Urinary bladder (tissue), 4 donors: ENCODE results near the gene DDX39B. TPM values are rescaled to one million over a fixed set of nuclear protein-coding genes. Genes with fewer than 3 reads are reported as not detected.
"Not testable (repeated sequence)": the region's sequence is repeated elsewhere in the genome, so short reads cannot be mapped to it uniquely, and the experiment has no call there.

ENCODE experiments used
- DNase-seq: peaks from one replicate; pipeline ENCODE4 v3.0.0-alpha.2; 2015; ENCODE audit errors: extremely low spot score
- H3K27ac ChIP-seq: one replicate; pipeline ENCODE4 v1.5.1; 2013; ENCODE audit warnings: low read depth, mild to moderate bottlenecking, moderate library complexity
- H3K36me3 ChIP-seq: one replicate; pipeline ENCODE4 v1.6.1; 2013; ENCODE audit warnings: mild to moderate bottlenecking, moderate library complexity; ENCODE audit not compliant: insufficient read depth
- H3K4me1 ChIP-seq: one replicate; pipeline ENCODE4 v1.6.1; 2013; ENCODE audit warnings: mild to moderate bottlenecking, moderate library complexity; ENCODE audit not compliant: insufficient read depth
- H3K4me3 ChIP-seq: one replicate; pipeline ENCODE4 v1.5.1; 2013; ENCODE audit warnings: low read depth, low read length
- WGBS: extraction: QIAGEN DNeasy Blood & Tissue Kit; methylation state at CpG from one replicate; pipeline ENCODE4 v1.1.7; 2013; 5-methylcytosine and 5-hydroxymethylcytosine counted together
- polyA plus RNA-seq: library from polyadenylated mRNA; stranded (reverse); fragments of 200-250 nt; gene quantifications from one replicate; pipeline ENCODE4 v1.2.3, GENCODE V29; 2013
- total RNA-seq: library from RNA; depleted of rRNA; stranded (reverse); fragments of >200 nt; gene quantifications from one replicate; pipeline ENCODE4 v1.2.3, GENCODE V29; 2014
- donor health status: healthy with polysubstance abuse.
- donor health status: healthy.

DDX39B gene
- total and polyA plus RNA-seq, 2 donors = 271 to 285 TPM

GRCh38 chr6:31510007-31510406 is 31.8 kb downstream of the DDX39B start:
- Histone ChIP-seq H3K4me1 (no peaks in the 10 kb centered on the region), H3K27ac (no peak overlapping the region), H3K36me3 (no peaks in the 10 kb centered on the region), H3K4me3 (no peak overlapping the region)
- WGBS = 56% methylated on average over 4 of the region's 4 CpGs
- DNase-seq = no peak

DNA sequence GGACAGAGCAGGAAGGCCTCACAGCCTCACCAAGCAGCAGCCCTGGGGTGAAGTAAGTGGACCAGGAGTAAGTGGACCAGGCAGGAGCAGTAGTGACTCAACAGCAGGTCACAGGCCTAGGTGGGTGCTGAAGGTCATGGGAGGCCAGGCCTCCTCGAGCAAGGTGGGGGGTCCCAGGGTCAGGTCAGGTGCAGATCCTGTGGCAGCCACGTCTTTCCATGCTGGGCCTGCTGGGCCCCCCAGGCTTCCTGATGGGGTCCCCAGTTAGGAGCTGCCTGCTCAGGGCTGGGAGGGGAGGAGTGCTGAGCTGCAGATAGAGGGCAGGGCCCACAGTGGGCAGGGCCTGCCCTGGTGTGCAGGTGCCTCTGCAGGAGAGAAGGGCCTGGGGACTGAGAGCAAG is 32.8 kb downstream of the DDX39B start:
- H3K4me3 ChIP-seq, H3K36me3 ChIP-seq, H3K4me1 ChIP-seq, DNase-seq, H3K27ac ChIP-seq: not testable (repeated sequence)
- WGBS = 43% methylated on average over 2 of the region's 2 CpGs

- H3K36me3 ChIP-seq = no peaks in the 10 kb centered on the region
- H3K27ac ChIP-seq = no peak overlapping the region
- no peak for DNase-seq
- no peak overlapping the region for H3K4me3 ChIP-seq
- no peaks in the 10 kb centered on the region for H3K4me1 ChIP-seq
Measured at GRCh38 chr6:31502586-31502985, 39.2 kb downstream of the DDX39B start.

- 82% methylated on average over 1 of the region's 2 CpGs for WGBS
- H3K27ac ChIP-seq, DNase-seq: not testable (repeated sequence)
Measured at GRCh38 chr6:31499648-31500047, 42.2 kb downstream of the DDX39B start.

GRCh38 chr6:31498748-31499147 is 43.1 kb downstream of the DDX39B start:
- no peak for DNase-seq
- H3K36me3 ChIP-seq = no peaks in the 10 kb centered on the region
- WGBS = 7% methylated on average over 21 of the region's 21 CpGs
- no peaks in the 10 kb centered on the region for H3K4me1 ChIP-seq
- H3K4me3 ChIP-seq = no peak overlapping the region
- no peak overlapping the region for H3K27ac ChIP-seq

More at GRCh38 chr6:31499648-31500047, 42.2 kb downstream of the DDX39B start:
- not testable (repeated sequence) for H3K4me3 ChIP-seq, H3K4me1 ChIP-seq, H3K36me3 ChIP-seq

DNA sequence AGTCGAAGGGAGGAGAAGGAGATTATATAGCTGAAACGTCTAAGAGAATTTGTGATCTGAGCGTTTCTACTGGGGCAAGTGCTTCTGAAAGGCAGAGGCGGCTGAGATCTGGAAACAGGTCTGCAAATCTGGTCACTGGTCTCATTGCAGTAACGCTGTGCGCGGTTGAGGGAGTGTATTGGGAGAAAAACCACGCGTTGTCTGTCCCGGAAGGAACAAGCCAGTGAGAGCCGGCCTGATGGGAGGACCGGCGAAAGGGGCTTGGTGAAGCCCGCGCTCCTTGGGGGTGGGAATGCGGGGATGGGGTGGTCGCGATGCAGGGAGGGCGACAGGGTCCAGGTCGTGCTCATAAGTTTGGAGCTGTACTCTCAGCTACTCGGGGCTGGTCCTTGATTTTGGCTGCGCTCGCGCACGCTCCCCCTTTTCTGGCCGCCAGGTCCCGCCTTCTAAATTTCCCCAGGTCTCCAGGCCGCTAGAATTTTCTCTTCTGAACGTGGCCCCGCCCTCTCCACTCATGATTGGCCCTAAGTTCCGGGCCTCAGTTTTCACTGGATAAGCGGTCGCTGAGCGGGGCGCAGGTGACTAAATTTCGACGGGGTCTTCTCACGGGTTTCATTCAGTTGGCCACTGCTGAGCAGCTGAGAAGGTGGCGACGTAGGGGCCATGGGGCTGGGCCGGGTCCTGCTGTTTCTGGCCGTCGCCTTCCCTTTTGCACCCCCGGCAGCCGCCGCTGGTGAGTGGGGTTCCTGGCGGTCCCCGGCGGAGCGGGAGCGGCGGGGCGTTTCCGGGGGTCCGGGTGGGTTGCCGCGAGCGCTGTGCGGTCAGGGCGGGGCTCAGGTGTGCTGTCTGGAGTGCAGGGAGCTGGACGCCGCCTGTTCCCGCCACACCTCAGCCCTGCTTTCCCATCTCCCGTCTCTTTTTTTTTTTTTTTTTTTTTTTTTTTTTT is 44.0 kb downstream of the DDX39B start, which contains the start of gene MICB:
Gene MICB (plus strand): TSS at position 615 of the 946 bp plus-strand sequence. CDS start 49 bp downstream, at position 664.
- Histone ChIP-seq H3K36me3 (no peaks in the 10 kb centered on the region), H3K4me1 (no peaks in the 10 kb centered on the region), H3K27ac (peak within 1 kb of the TSS; percentile 50), H3K4me3 (peak within 1 kb of the TSS; percentile 63)
- WGBS = 1% methylated on average over 64 of the region's 64 CpGs
- DNase-seq = no peak

- not testable (repeated sequence) for H3K27ac ChIP-seq, H3K36me3 ChIP-seq, H3K4me3 ChIP-seq, H3K4me1 ChIP-seq, DNase-seq
- WGBS = 63% methylated on average over 4 of the region's 4 CpGs
Measured at GRCh38 chr6:31496826-31497225, 45.0 kb downstream of the DDX39B start.

DNA sequence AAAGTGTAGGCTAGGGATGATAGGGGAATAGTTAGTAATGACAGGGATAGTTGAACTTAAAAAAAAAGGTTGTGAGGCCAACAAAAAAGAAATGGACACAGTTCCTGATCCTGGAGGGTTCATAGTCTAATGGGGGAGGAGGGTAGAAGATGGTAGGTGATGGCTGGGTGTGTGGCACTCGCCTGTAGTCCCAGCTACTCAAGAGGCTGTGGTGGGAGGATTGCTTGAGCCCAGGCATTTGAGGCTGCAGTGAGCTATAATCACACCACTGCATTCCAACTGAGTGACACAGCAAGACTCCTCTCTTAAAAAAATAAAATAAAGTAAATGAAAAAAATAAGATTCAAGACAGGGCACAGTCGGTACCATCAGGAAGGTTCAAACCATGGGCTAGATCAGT is 46.2 kb downstream of the DDX39B start:
- 76% methylated on average over 2 of the region's 2 CpGs for WGBS
- H3K27ac ChIP-seq = no peak overlapping the region
- H3K4me1 ChIP-seq = no peaks in the 10 kb centered on the region
- no peak overlapping the region for H3K4me3 ChIP-seq
- DNase-seq = no peak
- no peaks in the 10 kb centered on the region for H3K36me3 ChIP-seq

DNA sequence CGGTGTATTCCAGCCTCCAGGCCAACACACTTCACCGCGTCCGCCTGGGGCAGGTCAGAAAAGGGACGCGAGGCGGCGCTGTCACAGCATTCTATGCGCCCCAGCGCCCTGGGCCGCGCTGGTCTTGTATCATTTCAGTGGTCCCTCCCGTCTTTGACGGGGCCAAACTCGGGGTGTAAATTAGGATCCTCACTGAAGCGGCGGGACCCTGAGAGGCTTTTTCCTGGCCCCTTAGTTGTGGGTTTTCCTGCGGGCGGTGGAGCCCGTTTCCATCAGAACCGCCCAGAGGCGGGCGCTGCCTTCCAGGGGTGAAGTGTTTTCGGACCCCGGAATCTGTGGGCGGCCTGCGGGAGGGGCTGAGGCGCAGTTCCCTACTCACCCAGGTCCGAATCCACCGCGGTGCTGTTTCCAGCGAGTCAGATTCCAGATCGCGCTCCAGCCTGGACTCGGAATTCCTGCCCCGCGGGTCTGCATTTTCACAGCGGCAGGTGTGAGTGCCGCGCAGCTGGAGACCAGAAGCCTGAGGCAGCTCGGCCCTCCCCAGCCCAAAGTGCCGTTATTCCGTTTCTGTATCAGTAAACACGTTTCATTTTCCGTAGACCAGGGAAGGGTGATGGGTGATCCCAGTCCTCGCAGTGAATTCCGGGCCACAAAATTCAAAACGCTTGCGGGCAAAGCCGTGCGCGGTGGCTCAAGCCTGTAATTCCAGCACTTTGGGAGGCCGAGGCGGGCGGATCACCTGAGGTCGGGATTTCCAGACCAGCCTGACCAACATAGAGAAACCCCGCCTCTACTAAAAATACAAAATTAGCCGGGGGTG is 47.7 kb downstream of the DDX39B start:
- H3K4me3 ChIP-seq = peak overlapping the region; percentile 50
- no peaks in the 10 kb centered on the region for H3K4me1 ChIP-seq
- under 1% methylated on average over 58 of the region's 58 CpGs for WGBS
- peak overlapping the region; percentile 57 for H3K27ac ChIP-seq
- no peak for DNase-seq
- no peaks in the 10 kb centered on the region for H3K36me3 ChIP-seq

DNA sequence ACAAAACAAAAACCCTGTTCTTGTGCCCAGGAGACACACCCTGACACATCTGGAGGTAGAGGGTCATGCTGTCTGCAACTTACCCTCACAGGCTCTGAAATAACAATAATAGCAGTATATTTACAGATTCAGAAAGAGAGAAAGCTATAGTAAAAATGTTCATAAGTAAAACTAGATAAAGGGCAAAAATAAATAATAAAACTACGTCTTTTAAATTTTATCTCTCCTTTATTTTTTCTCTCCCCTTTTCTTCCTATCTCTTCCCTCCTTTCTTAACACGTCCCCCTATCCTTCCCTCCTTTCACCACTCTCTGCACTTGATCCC is 48.3 kb downstream of the DDX39B start:
- not testable (repeated sequence) for H3K4me1 ChIP-seq
- H3K4me3 ChIP-seq = peak overlapping the region; percentile 50
- 4% methylated on average over 2 of the region's 2 CpGs for WGBS

DNA sequence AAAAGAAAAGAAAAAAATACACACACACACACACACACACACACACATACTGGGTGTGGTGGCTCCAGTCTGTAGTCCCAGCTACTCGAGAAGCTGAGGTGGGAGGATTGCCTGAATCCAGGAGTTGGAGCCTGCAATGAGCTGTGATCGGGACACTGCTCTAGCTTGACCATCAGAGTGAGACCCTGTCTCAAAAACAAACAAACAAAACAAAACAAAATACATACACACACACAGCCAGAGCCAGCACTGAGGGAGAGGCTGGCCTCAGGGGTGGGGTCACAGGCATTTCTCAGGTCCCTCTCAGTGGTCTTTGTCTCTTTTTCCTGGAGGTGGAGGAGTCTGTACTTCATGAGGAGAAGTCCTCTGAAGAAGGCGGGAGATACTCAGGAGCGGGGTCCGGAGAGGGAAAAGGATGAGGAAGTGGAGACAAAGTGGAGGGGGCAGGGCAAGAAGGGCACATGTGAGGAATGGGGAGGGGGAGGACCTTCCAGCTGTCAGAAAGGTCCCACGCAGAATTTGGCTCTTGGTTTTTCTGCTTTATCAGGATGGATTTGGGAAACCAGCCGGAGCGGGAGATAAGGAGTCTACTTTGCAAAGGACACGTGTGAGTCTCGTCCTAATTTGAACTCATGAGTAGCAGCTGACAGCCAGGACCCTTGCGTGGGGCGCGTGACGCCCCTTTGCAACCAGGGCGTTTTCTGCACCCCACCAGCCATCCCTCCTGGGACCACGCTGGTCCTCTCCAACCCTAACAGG is 51.5 kb downstream of the DDX39B start:
- 54% methylated on average over 16 of the region's 16 CpGs for WGBS
- DNase-seq = no peak
- Histone ChIP-seq H3K4me1 (no peaks in the 10 kb centered on the region), H3K27ac (no peak overlapping the region), H3K36me3 (no peaks in the 10 kb centered on the region), H3K4me3 (no peak overlapping the region)

More for the DNA sequence above, 48.3 kb downstream of the DDX39B start:
- not testable (repeated sequence) for H3K36me3 ChIP-seq, DNase-seq, H3K27ac ChIP-seq

DNA sequence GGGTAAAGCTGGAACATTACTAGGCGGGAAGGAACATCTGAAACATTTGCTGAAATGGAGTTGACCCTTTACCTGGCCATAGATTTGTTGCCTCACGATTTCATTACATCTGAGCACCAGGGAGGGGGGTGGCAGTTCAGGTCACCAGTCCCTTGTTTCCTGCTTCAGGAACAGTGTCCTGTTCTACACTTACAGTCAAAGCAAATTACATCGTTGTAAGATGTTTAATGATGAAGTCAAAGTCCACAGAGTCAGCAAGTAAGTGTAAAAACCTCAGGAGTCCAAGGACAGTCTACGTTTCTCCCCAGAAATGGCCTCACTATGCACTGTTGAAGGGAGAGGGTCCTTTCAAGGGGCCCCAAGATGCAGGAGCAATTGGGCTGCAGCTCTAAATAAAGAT is 52.7 kb downstream of the DDX39B start:
- no peak for DNase-seq
- WGBS = 71% methylated on average over 4 of the region's 4 CpGs

DNA sequence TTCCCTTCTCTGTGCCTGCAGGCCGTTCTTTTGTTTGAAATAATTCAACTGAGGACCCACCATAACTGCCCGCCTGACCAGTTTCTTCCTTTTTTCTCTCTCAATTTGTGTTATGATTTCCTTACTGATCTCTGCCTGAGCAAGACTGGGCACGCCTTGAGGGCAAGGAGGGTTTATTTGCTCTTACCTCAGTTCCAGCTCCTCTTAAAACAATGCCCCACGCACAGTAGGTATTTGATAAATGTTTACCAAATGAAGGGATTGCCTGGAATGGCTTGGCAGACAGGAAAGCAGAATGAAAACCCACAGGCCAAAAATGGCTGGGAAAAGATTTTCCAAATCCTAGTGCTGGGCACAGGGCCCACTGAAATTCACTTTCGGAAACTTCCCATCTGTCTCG is 54.1 kb downstream of the DDX39B start:
- H3K4me1 ChIP-seq, DNase-seq, H3K4me3 ChIP-seq, H3K36me3 ChIP-seq, H3K27ac ChIP-seq: not testable (repeated sequence)
- whole genome bisulfite sequencing = 67% methylated on average over 6 of the region's 6 CpGs

More for the DNA sequence above, 52.7 kb downstream of the DDX39B start:
- H3K27ac ChIP-seq = no peak overlapping the region
- no peaks in the 10 kb centered on the region for H3K36me3 ChIP-seq
- H3K4me1 ChIP-seq = no peaks in the 10 kb centered on the region
- H3K4me3 ChIP-seq = no peak overlapping the region
